ENCODE data around the gene FCHO2. TPM values are rescaled to one million over a fixed set of nuclear protein-coding genes. Genes with fewer than 3 reads are reported as not detected.
A peak's percentile ranks its signal among the peaks of the same experiment; 100 is the strongest.

Gene FCHO2
- total RNA-seq, 1 donor from 2014 or later, result 17.7 TPM

- H3K9me3 Mint-ChIP-seq, result peaks cover 7% of the 10 kb centered on the region
- no peak for DNase-seq (ENCODE audit: low spot score)
- no peaks in the 10 kb centered on the region for H3K36me3 Mint-ChIP-seq
- no peak overlapping the region for H3K27ac Mint-ChIP-seq
- H3F3A ChIP-seq (ENCODE audit: low read depth), result no peaks in the 10 kb centered on the region
- no peak overlapping the region for H3K4me2 ChIP-seq
- no peak overlapping the region for H3K27ac ChIP-seq
- H3K9me3 ChIP-seq (ENCODE audit: low read depth), result peaks cover 2% of the 10 kb centered on the region
- no peaks in the 10 kb centered on the region for H4K20me1 ChIP-seq (ENCODE audit: low read depth)
- H3K79me2 ChIP-seq (ENCODE audit: low read depth), result no peaks in the 10 kb centered on the region
- no peaks in the 10 kb centered on the region for H3K4me1 ChIP-seq
- H3K4me3 ChIP-seq, result no peak overlapping the region
- H3K36me3 ChIP-seq, result no peaks in the 10 kb centered on the region
- no peak overlapping the region for H3K4me3 Mint-ChIP-seq
- H3K27me3 Mint-ChIP-seq (ENCODE audit: insufficient read depth, low read depth), result peaks cover 2% of the 10 kb centered on the region
- no peak overlapping the region for H2AFZ ChIP-seq (replicated peaks)
- TF ChIP-seq EZH2phosphoT487 (IDR thresholded peaks at IDR 0.05), result no peak
- no peak for TF ChIP-seq CTCF (IDR thresholded peaks at IDR 0.05)
- TF ChIP-seq EZH2 (IDR thresholded peaks at IDR 0.05), result no peak
- H3K27me3 ChIP-seq, result no peaks in the 10 kb centered on the region
- H3K9ac ChIP-seq, result no peak overlapping the region
- no peaks in the 10 kb centered on the region for H3K4me1 Mint-ChIP-seq
Measured at GRCh38 chr5:73100109-73100508, 144.3 kb downstream of the FCHO2 start.

DNA sequence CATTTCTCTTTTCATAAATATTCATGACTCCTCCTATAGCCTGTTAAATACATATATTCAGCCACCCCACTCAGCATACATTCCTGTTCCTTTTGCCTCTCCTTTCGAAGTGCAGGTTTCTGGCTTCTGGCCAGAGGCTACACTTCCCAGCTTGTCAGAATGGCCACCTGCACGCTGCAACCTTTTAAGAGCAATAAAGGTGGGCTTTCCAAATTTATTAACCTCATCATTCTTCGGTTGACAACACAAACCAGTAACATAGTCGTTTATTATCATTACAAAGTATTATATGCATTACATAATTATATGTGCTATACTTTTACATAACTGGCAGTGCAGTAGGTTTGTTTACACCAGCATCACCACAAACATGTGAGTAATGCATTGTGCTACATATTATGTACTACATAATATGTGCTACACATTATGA, 148.0 kb downstream of the FCHO2 start:
- TF ChIP-seq CTCF (IDR thresholded peaks at IDR 0.05) (no peak), EZH2 (IDR thresholded peaks at IDR 0.05) (no peak), EZH2phosphoT487 (IDR thresholded peaks at IDR 0.05) (no peak)
- H3F3A ChIP-seq (ENCODE audit: low read depth), result no peaks in the 10 kb centered on the region
- no peaks in the 10 kb centered on the region for H3K79me2 ChIP-seq (ENCODE audit: low read depth)
- no peaks in the 10 kb centered on the region for H3K9me3 ChIP-seq (ENCODE audit: low read depth)
- no peaks in the 10 kb centered on the region for H3K4me1 ChIP-seq
- H4K20me1 ChIP-seq (ENCODE audit: low read depth), result no peaks in the 10 kb centered on the region
- Mint-ChIP-seq H3K9me3 (peaks cover 11% of the 10 kb centered on the region), H3K27me3 (ENCODE audit: insufficient read depth, low read depth) (peaks cover 2% of the 10 kb centered on the region), H3K36me3 (no peaks in the 10 kb centered on the region), H3K27ac (no peak overlapping the region), H3K4me3 (no peak overlapping the region), H3K4me1 (no peaks in the 10 kb centered on the region)
- no peak overlapping the region for H2AFZ ChIP-seq (replicated peaks)
- no peaks in the 10 kb centered on the region for H3K27me3 ChIP-seq
- H3K4me3 ChIP-seq, result no peak overlapping the region
- H3K9ac ChIP-seq, result no peak overlapping the region
- H3K36me3 ChIP-seq, result no peaks in the 10 kb centered on the region
- no peak overlapping the region for H3K27ac ChIP-seq
- no peak for DNase-seq (ENCODE audit: low spot score)
- no peak overlapping the region for H3K4me2 ChIP-seq

GRCh38 chr5:73104326-73104725, 148.5 kb downstream of the FCHO2 start:
- H3K9me3 ChIP-seq (ENCODE audit: low read depth), result no peaks in the 10 kb centered on the region
- Mint-ChIP-seq H3K9me3 (peaks cover 11% of the 10 kb centered on the region), H3K27ac (no peak overlapping the region), H3K4me1 (no peaks in the 10 kb centered on the region), H3K36me3 (no peaks in the 10 kb centered on the region), H3K27me3 (ENCODE audit: insufficient read depth, low read depth) (peaks cover 2% of the 10 kb centered on the region), H3K4me3 (no peak overlapping the region)
- H4K20me1 ChIP-seq (ENCODE audit: low read depth), result no peaks in the 10 kb centered on the region
- peak; percentile 15 for DNase-seq (ENCODE audit: low spot score)
- H3K4me1 ChIP-seq, result no peaks in the 10 kb centered on the region
- H3K27me3 ChIP-seq, result no peaks in the 10 kb centered on the region
- no peaks in the 10 kb centered on the region for H3K36me3 ChIP-seq
- TF ChIP-seq CTCF (IDR thresholded peaks at IDR 0.05), result no peak
- TF ChIP-seq EZH2 (IDR thresholded peaks at IDR 0.05), result no peak
- TF ChIP-seq EZH2phosphoT487 (IDR thresholded peaks at IDR 0.05), result no peak
- H3K79me2 ChIP-seq (ENCODE audit: low read depth), result no peaks in the 10 kb centered on the region
- no peak overlapping the region for H2AFZ ChIP-seq (replicated peaks)
- no peak overlapping the region for H3K9ac ChIP-seq
- no peak overlapping the region for H3K4me3 ChIP-seq
- H3K27ac ChIP-seq, result no peak overlapping the region
- no peaks in the 10 kb centered on the region for H3F3A ChIP-seq (ENCODE audit: low read depth)
- no peak overlapping the region for H3K4me2 ChIP-seq

Measured in neural progenitor cell (in vitro differentiated cells).